ENCODE results near the gene RNU4-1.

Gene RNU4-1

GRCh38 chr12:120321382-120322202 is 28.6 kb upstream of the RNU4-1 start:
- no peak for TF ChIP-seq CTCF (IDR thresholded peaks at IDR 0.05; ENCODE audit: extremely low read depth, insufficient read depth, missing control alignments)
- no peak for DNase-seq (ENCODE audit: low spot score)
- in situ Hi-C loops (cut with MboI; ENCODE audit: low pct_unique_long_range_greater_than_20kb, low sequenced_read_pairs, unreplicated experiment): no loop called here

- peak; percentile 55 for TF ChIP-seq CTCF (IDR thresholded peaks at IDR 0.05; ENCODE audit: extremely low read depth, insufficient read depth, missing control alignments)
- in situ Hi-C loops (cut with MboI; ENCODE audit: low pct_unique_long_range_greater_than_20kb, low sequenced_read_pairs, unreplicated experiment): no loop called here
- peak; percentile 97 for DNase-seq (ENCODE audit: low spot score)
Measured at GRCh38 chr12:120317224-120318105, 24.4 kb upstream of the RNU4-1 start.

GRCh38 chr12:120316798-120317223 is 23.8 kb upstream of the RNU4-1 start:
- TF ChIP-seq CTCF (IDR thresholded peaks at IDR 0.05; ENCODE audit: extremely low read depth, insufficient read depth, missing control alignments): no peak
- in situ Hi-C loops (cut with MboI; ENCODE audit: low pct_unique_long_range_greater_than_20kb, low sequenced_read_pairs, unreplicated experiment): no loop called here
- DNase-seq (ENCODE audit: low spot score): no peak

GRCh38 chr12:120314220-120314619 is 21.2 kb upstream of the RNU4-1 start:
- no peak for TF ChIP-seq CTCF (IDR thresholded peaks at IDR 0.05; ENCODE audit: extremely low read depth, insufficient read depth, missing control alignments)

GRCh38 chr12:120301962-120302815 is 9.2 kb upstream of the RNU4-1 start, which contains the start of gene SIRT4:
SIRT4 (plus strand) TSS chr12:120302321; CDS start chr12:120303562, 1,241 bp downstream.
- peak; percentile 72 for TF ChIP-seq CTCF (IDR thresholded peaks at IDR 0.05; ENCODE audit: extremely low read depth, insufficient read depth, missing control alignments)
- in situ Hi-C loops (cut with MboI; ENCODE audit: low pct_unique_long_range_greater_than_20kb, low sequenced_read_pairs, unreplicated experiment): no loop called here
- DNase-seq (ENCODE audit: low spot score): peak; percentile 93

More at GRCh38 chr12:120314220-120314619, 21.2 kb upstream of the RNU4-1 start:
- in situ Hi-C loops (cut with MboI; ENCODE audit: low pct_unique_long_range_greater_than_20kb, low sequenced_read_pairs, unreplicated experiment): no loop called here
- DNase-seq (ENCODE audit: low spot score): no peak

GRCh38 chr12:120292411-120292660 is 701 bp downstream of the RNU4-1 start:
- TF ChIP-seq CTCF (IDR thresholded peaks at IDR 0.05; ENCODE audit: extremely low read depth, insufficient read depth, missing control alignments): no peak
- in situ Hi-C loops (cut with MboI; ENCODE audit: low pct_unique_long_range_greater_than_20kb, low sequenced_read_pairs, unreplicated experiment): no loop called here
- no peak for DNase-seq (ENCODE audit: low spot score)

All from GM13977 (cell line).